Parathyroid adenoma (tissue), 2 donors: ENCODE data around the gene NRP2.

Experiments used
- H2AFZ ChIP-seq: fragments of 300-600 bp; sonication (generic); one replicate; pipeline ENCODE4 v1.7.0; 2017; ENCODE audit warnings: antibody characterized with exemption, mild to moderate bottlenecking
- H3K27ac ChIP-seq: fragments of 300-600 bp; sonication (generic); one replicate; pipeline ENCODE4 v1.7.0; 2017
- H3K27me3 ChIP-seq: fragments of 300-600 bp; sonication (generic); one replicate; pipeline ENCODE4 v1.7.0; 2017; ENCODE audit warnings: low read length; ENCODE audit not compliant: control insufficient read depth, insufficient read depth
- H3K36me3 ChIP-seq: fragments of 300-600 bp; sonication (generic); one replicate; pipeline ENCODE4 v1.7.0; 2017; ENCODE audit warnings: low read length; ENCODE audit not compliant: control insufficient read depth, insufficient read depth
- H3K4me1 ChIP-seq: fragments of 300-600 bp; sonication (generic); one replicate; pipeline ENCODE4 v1.7.0; 2017; ENCODE audit warnings: control low read depth
- H3K4me2 ChIP-seq: fragments of 300-600 bp; sonication (generic); one replicate; pipeline ENCODE4 v1.7.0; 2017; ENCODE audit warnings: low read length
- H3K4me3 ChIP-seq: fragments of 300-600 bp; sonication (generic); one replicate; pipeline ENCODE4 v1.7.0; 2017; ENCODE audit warnings: low read depth, low read length
- H3K79me2 ChIP-seq: fragments of 300-600 bp; sonication (generic); one replicate; pipeline ENCODE4 v1.7.0; 2017; ENCODE audit warnings: control low read depth
- H3K9ac ChIP-seq: fragments of 300-600 bp; sonication (generic); one replicate; pipeline ENCODE4 v1.7.0; 2017; ENCODE audit warnings: mild to moderate bottlenecking
- H3K9me3 ChIP-seq: fragments of 300-600 bp; sonication (generic); one replicate; pipeline ENCODE4 v1.7.0; 2017; ENCODE audit warnings: low read length; ENCODE audit not compliant: control insufficient read depth
- TF ChIP-seq, protein P1 (sequence below): fragments of 300-600 bp; sonication (generic); IDR thresholded peaks from one replicate; pipeline ENCODE4 v1.7.0; 2017; ENCODE audit warnings: antibody characterized with exemption, mild to moderate bottlenecking
- donor health status: primary hyperparathyroidism.

The NRP2 gene

DNA sequence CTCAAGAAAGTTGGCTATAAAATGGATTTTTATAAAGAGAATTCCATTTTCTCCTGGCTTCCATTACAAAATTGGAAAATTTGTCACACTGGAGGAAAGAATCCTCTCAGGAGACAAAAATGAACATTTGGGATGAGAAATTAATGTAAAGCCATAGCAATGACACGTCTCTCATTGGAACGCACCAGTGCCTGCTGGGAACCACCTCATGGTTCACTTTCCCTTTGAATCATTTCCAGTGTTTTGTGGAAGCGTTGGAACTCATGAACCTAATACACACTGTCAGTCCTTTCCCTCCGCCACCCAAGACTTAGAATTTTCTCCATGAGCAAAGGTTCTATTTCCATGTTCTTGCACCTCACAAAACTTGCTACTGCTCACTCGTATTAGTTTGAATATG, 21.0 kb upstream of the NRP2 start:
- Histone ChIP-seq H3K79me2 (no peaks in the 10 kb centered on the region), H3K4me2 (no peak overlapping the region), H2AFZ (no peak overlapping the region), H3K4me1 (no peaks in the 10 kb centered on the region), H3K9me3 (no peaks in the 10 kb centered on the region), H3K27ac (no peak overlapping the region), H3K4me3 (no peak overlapping the region), H3K9ac (no peak overlapping the region), H3K36me3 (no peaks in the 10 kb centered on the region), H3K27me3 (no peaks in the 10 kb centered on the region)
- TF ChIP-seq, protein P1, sequence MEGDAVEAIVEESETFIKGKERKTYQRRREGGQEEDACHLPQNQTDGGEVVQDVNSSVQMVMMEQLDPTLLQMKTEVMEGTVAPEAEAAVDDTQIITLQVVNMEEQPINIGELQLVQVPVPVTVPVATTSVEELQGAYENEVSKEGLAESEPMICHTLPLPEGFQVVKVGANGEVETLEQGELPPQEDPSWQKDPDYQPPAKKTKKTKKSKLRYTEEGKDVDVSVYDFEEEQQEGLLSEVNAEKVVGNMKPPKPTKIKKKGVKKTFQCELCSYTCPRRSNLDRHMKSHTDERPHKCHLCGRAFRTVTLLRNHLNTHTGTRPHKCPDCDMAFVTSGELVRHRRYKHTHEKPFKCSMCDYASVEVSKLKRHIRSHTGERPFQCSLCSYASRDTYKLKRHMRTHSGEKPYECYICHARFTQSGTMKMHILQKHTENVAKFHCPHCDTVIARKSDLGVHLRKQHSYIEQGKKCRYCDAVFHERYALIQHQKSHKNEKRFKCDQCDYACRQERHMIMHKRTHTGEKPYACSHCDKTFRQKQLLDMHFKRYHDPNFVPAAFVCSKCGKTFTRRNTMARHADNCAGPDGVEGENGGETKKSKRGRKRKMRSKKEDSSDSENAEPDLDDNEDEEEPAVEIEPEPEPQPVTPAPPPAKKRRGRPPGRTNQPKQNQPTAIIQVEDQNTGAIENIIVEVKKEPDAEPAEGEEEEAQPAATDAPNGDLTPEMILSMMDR, result no peak

DNA sequence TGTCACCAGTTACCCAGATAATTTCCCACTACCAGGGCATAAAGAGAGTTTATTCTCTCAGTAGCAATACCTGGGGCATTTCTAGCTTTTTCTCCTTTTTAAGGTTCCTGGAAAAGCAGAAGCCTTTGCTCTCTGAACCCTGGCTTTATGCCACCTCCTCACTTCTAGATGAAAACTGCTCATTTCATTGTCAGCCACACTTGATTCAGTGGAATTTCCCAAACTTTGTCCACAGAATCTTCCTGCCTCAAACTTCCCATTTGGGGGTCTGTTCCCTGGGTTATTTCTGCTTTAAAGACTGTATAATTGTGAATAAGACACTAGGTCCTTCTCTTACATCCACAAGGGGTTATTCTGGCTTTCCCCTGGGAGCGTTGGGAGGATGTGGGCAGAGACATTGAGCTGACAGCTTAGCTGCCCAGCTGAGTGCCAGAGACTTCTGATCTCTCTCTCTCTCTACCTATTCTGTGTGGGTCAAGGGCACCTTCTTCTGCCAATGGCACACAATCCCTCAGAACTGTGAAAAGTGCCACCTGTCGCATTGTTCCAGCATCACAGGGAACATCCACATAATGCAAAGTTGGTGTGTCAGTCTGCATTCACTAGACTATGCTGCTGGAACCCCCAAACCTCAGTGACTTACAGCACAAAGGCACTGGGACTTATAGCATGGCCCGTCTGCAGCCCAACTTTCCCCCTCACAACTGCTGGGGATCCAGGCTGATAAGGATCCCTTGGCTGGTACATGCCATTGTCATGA, 19.9 kb upstream of the NRP2 start:
- Histone ChIP-seq H3K9ac (no peak overlapping the region), H3K36me3 (no peaks in the 10 kb centered on the region), H2AFZ (no peak overlapping the region), H3K27ac (no peak overlapping the region), H3K4me2 (no peak overlapping the region), H3K27me3 (no peaks in the 10 kb centered on the region), H3K4me1 (no peaks in the 10 kb centered on the region), H3K9me3 (no peaks in the 10 kb centered on the region), H3K4me3 (no peak overlapping the region), H3K79me2 (no peaks in the 10 kb centered on the region)
- TF ChIP-seq, protein P1, result no peak

DNA sequence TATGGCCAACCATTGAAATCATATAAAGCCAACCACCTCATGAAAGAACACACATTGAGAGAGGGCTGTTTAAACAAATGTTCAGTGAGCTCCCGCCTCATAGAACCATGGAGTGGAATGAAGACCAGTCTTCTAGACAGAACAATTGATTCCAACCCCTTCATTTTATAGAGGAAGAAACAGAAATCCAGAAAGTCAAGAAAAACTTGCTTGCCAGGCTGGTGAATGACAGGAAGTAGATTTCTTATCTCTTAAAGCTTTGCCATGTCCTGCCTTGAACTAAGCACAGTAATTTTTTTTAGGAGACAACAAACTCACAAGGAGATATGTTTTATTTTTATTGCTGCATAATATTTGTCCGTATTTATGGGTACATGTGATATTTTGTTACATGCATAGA, 16.5 kb upstream of the NRP2 start:
- TF ChIP-seq, protein P1, result no peak

DNA sequence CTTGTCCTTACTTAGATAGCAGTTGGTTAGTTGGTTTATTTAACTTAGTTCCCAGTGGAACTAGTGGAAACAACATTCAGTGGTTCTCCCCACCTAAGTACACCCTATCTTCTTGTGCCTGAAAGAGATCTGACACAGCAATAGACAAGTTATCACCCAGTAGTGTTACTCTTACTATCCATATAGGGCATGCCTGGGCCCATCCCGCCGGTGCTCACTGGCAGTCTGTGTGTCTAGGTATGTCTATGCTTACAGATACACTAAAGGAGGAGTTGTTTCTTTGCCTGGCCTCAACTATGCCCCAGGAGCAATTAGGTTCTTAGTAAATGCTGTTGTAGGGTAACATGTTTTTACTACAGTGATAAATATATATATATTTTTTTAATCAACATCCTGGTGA, 12.0 kb upstream of the NRP2 start:
- no peaks in the 10 kb centered on the region for H3K36me3 ChIP-seq
- H3K4me3 ChIP-seq, result no peak overlapping the region
- H3K4me1 ChIP-seq, result no peaks in the 10 kb centered on the region
- no peak overlapping the region for H3K9ac ChIP-seq
- no peaks in the 10 kb centered on the region for H3K9me3 ChIP-seq
- H3K27me3 ChIP-seq, result no peaks in the 10 kb centered on the region
- TF ChIP-seq, protein P1, result no peak
- no peak overlapping the region for H3K4me2 ChIP-seq
- H3K79me2 ChIP-seq, result no peaks in the 10 kb centered on the region
- H2AFZ ChIP-seq, result no peak overlapping the region
- no peak overlapping the region for H3K27ac ChIP-seq

More for the DNA sequence above, 16.5 kb upstream of the NRP2 start:
- Histone ChIP-seq H3K4me1 (no peaks in the 10 kb centered on the region), H2AFZ (no peak overlapping the region), H3K27ac (no peak overlapping the region), H3K79me2 (no peaks in the 10 kb centered on the region), H3K4me3 (no peak overlapping the region), H3K9ac (no peak overlapping the region), H3K27me3 (no peaks in the 10 kb centered on the region), H3K4me2 (no peak overlapping the region), H3K36me3 (no peaks in the 10 kb centered on the region), H3K9me3 (no peaks in the 10 kb centered on the region)

DNA sequence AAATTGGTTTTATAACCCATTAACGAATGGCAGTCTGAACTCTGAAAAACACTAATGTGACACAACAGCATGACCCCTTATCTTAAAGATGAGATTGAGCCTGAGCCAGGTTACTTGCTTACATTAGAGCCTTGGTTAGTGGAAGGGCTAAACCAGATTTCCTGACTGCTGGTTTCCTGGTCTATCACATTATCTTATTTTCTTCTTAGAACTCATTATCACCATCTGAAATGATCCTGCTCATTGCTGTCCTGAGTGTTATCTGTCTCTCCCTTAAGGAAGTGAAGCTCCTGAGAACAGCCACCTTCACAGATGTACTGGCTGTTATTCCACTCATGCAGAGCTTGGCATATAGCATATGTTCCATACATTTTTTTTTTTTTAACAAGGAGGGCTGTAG, 9.0 kb upstream of the NRP2 start:
- Histone ChIP-seq H3K27me3 (no peaks in the 10 kb centered on the region), H3K27ac (no peak overlapping the region), H3K9ac (no peak overlapping the region), H3K79me2 (no peaks in the 10 kb centered on the region), H3K36me3 (no peaks in the 10 kb centered on the region), H3K9me3 (no peaks in the 10 kb centered on the region), H3K4me3 (no peak overlapping the region), H3K4me2 (no peak overlapping the region), H2AFZ (no peak overlapping the region), H3K4me1 (no peaks in the 10 kb centered on the region)
- TF ChIP-seq, protein P1, result no peak
